ENCODE results near the gene ANKRD7. TPM values are rescaled to one million over a fixed set of nuclear protein-coding genes. Genes with fewer than 3 reads are reported as not detected.

The ANKRD7 gene, protein sequence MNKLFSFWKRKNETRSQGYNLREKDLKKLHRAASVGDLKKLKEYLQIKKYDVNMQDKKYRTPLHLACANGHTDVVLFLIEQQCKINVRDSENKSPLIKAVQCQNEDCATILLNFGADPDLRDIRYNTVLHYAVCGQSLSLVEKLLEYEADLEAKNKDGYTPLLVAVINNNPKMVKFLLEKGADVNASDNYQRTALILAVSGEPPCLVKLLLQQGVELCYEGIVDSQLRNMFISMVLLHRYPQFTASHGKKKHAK
- total RNA-seq: under 1 TPM in 2 of 3 donors, not detected in 1; 0.32 to 0.73 TPM

- H3K27me3 ChIP-seq: no peaks in the 10 kb centered on the region
- H3K9me3 ChIP-seq: no peaks in the 10 kb centered on the region
- no peak within 1 kb of the TSS for H3K27ac ChIP-seq
- no peaks in the 10 kb centered on the region for H3K4me1 ChIP-seq
- no peak for DNase-seq (ENCODE audit: low spot score in 2 of 2)
- intact Hi-C loops (cut with DNase I; ENCODE audit: low total_unique reads): no loop called here
- no peaks in the 10 kb centered on the region for H3K36me3 ChIP-seq
- TF ChIP-seq, protein P1, sequence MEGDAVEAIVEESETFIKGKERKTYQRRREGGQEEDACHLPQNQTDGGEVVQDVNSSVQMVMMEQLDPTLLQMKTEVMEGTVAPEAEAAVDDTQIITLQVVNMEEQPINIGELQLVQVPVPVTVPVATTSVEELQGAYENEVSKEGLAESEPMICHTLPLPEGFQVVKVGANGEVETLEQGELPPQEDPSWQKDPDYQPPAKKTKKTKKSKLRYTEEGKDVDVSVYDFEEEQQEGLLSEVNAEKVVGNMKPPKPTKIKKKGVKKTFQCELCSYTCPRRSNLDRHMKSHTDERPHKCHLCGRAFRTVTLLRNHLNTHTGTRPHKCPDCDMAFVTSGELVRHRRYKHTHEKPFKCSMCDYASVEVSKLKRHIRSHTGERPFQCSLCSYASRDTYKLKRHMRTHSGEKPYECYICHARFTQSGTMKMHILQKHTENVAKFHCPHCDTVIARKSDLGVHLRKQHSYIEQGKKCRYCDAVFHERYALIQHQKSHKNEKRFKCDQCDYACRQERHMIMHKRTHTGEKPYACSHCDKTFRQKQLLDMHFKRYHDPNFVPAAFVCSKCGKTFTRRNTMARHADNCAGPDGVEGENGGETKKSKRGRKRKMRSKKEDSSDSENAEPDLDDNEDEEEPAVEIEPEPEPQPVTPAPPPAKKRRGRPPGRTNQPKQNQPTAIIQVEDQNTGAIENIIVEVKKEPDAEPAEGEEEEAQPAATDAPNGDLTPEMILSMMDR (IDR thresholded peaks at IDR 0.05): no peak
- TF ChIP-seq POLR2A (IDR thresholded peaks at IDR 0.05): no peak
- no peak for TF ChIP-seq POLR2AphosphoS5 (IDR thresholded peaks at IDR 0.05)
- H3K4me3 ChIP-seq: no peak within 1 kb of the TSS
Measured at GRCh38 chr7:118224521-118224920, at the start of gene ANKRD7. ANKRD7 (plus strand) TSS chr7:118224704; CDS start chr7:118224831, 127 bp downstream.

DNA sequence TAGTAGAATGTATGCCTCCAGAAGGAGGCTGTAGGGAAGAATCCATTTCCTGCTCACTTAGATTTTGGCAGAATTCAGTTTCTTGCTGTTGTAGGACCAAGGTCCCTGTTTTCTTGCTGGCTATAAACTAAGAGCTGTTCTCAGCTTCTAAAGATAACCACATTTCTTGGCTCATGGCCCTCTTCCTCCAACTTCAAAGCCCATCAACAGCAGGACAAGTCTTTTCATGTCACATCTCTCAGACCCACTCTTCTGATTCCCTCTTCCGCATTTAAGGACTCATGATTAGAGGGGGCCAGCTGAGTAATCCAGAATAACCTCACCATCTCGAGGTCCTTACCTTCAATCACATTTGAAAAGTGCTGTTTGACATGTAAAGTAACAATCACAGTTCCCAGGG, 48.8 kb upstream of the ANKRD7 start:
- H3K36me3 ChIP-seq: no peaks in the 10 kb centered on the region
- no peak overlapping the region for H3K27ac ChIP-seq
- no peaks in the 10 kb centered on the region for H3K4me1 ChIP-seq
- H3K27me3 ChIP-seq: no peaks in the 10 kb centered on the region
- intact Hi-C loops (cut with DNase I; ENCODE audit: low total_unique reads): no loop called here
- no peak for DNase-seq (ENCODE audit: low spot score in 2 of 2)
- H3K9me3 ChIP-seq: no peaks in the 10 kb centered on the region
- TF ChIP-seq, protein P1 (IDR thresholded peaks at IDR 0.05): no peak
- TF ChIP-seq POLR2A (IDR thresholded peaks at IDR 0.05) (no peak), POLR2AphosphoS5 (IDR thresholded peaks at IDR 0.05) (no peak)
- no peak overlapping the region for H3K4me3 ChIP-seq

GRCh38 chr7:118179191-118179590, 45.3 kb upstream of the ANKRD7 start:
- no peak for TF ChIP-seq POLR2A (IDR thresholded peaks at IDR 0.05)
- TF ChIP-seq POLR2AphosphoS5 (IDR thresholded peaks at IDR 0.05): no peak
- TF ChIP-seq, protein P1 (IDR thresholded peaks at IDR 0.05): no peak
- no peaks in the 10 kb centered on the region for H3K36me3 ChIP-seq
- H3K9me3 ChIP-seq: no peaks in the 10 kb centered on the region

GRCh38 chr7:118182593-118183427, 41.7 kb upstream of the ANKRD7 start:
- intact Hi-C loops (cut with DNase I; ENCODE audit: low total_unique reads): no loop called here
- Histone ChIP-seq H3K27me3 (no peaks in the 10 kb centered on the region), H3K4me3 (peak overlapping the region; percentile 77 to 92 (median 84))

More at GRCh38 chr7:118179191-118179590, 45.3 kb upstream of the ANKRD7 start:
- Histone ChIP-seq H3K27ac (no peak overlapping the region), H3K4me1 (peaks cover 0 to 4% of the 10 kb centered on the region in 2 donors), H3K4me3 (no peak overlapping the region), H3K27me3 (no peaks in the 10 kb centered on the region)
- intact Hi-C loops (cut with DNase I; ENCODE audit: low total_unique reads): no loop called here
- no peak for DNase-seq (ENCODE audit: low spot score in 2 of 2)

More at GRCh38 chr7:118182593-118183427, 41.7 kb upstream of the ANKRD7 start:
- no peaks in the 10 kb centered on the region for H3K9me3 ChIP-seq
- H3K4me1 ChIP-seq: peaks cover 0 to 7% of the 10 kb centered on the region in 2 donors
- TF ChIP-seq, protein P1 (IDR thresholded peaks at IDR 0.05): no peak
- no peak for TF ChIP-seq POLR2AphosphoS5 (IDR thresholded peaks at IDR 0.05)
- TF ChIP-seq POLR2A (IDR thresholded peaks at IDR 0.05): no peak
- H3K36me3 ChIP-seq: no peaks in the 10 kb centered on the region
- H3K27ac ChIP-seq: peak overlapping the region; percentile 91 to 94
- DNase-seq (ENCODE audit: low spot score in 2 of 2): no peak

Data from breast epithelium (tissue), 4 donors.